Retinal pigment epithelial cell (primary cell): ENCODE data around the gene RHEBL1.

Source experiments
- DNase-seq: peaks from one replicate; pipeline ENCODE4 v3.0.0-alpha.2; 2010; ENCODE audit warnings: low read depth
- H3K4me3 ChIP-seq: 2 replicates; pipeline ENCODE4 v1.5.1; 2011; ENCODE audit warnings: mild to moderate bottlenecking, low read length, control low read depth, moderate library complexity
- TF ChIP-seq, protein P1 (sequence below): conservative IDR thresholded peaks from 2 replicates; pipeline ENCODE4 v1.5.1; 2011; ENCODE audit warnings: low read depth, low read length, control low read depth, inconsistent platforms

The RHEBL1 gene

DNA sequence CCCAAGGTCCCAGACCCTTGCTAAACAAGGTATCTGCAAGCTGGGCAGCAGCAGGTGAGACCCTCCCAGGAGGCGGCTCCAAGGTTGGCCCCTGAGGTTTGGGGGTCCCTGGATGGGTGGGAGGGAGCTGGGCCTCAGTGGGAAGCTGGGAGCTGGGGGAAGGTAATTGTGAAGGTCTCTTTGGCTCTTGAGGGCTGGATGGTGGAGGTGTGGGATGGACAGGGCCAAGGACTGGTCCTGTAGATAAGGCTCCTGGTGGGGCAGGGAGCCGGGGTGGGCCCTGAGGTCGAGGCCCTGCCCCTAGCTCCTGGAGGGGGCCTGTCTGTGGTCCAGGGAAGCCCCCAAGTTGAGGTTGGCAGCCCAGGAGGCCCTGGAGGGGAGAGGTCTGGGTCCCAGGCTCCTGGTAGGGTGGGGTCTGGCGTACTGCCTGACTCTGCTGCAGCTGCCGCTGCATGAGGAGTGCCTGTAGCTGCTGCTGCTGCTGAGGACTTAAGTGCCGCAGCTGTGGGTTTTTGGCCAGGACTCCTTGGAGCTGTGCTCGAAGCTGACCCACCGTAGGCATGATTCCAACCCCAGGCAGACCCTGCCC is 38.1 kb downstream of the RHEBL1 start:
- H3K4me3 ChIP-seq: no peak overlapping the region
- no peak for DNase-seq
- TF ChIP-seq, protein P1, sequence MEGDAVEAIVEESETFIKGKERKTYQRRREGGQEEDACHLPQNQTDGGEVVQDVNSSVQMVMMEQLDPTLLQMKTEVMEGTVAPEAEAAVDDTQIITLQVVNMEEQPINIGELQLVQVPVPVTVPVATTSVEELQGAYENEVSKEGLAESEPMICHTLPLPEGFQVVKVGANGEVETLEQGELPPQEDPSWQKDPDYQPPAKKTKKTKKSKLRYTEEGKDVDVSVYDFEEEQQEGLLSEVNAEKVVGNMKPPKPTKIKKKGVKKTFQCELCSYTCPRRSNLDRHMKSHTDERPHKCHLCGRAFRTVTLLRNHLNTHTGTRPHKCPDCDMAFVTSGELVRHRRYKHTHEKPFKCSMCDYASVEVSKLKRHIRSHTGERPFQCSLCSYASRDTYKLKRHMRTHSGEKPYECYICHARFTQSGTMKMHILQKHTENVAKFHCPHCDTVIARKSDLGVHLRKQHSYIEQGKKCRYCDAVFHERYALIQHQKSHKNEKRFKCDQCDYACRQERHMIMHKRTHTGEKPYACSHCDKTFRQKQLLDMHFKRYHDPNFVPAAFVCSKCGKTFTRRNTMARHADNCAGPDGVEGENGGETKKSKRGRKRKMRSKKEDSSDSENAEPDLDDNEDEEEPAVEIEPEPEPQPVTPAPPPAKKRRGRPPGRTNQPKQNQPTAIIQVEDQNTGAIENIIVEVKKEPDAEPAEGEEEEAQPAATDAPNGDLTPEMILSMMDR: no peak

DNA sequence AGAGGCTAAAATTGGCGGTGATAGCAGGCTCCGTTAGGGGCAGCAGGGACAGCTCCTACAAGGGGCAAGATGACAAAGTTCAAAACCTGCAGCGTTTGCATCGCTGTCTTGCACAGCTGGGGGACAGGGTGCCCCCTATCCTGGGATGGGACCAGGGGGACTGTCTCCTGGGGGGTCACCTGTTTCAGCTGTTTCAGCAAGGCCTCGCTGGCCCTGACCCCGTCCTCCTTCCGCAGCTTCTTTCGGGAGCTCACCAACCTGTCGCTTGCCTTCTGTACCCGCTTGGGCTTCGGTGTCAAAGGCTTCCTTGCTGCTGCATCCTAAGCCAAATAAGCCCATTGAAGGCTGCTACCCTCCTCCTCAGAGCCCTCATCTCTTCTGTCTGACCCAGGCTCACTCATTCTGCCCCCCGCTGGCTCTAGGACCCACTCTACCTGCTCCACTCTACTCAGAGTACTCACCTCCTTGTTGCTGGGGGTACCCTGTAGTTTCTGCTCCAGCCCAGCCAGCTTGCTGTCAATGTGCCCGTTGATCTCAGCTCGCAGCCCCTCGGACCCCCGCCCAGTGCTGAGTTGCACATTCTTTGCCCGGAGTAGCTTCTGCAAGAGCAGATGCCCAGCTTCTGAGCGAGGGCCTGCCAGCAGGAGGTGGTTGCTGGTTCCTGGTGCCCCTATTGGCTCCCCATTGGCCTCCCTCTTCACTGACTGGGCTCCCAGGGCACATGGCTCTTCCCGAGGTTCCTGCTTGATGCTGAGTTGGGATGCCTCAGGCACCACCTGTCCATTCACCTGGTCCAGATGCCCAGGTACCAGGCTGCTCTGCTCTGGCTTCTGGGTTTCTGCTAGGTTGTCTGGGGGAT is 38.8 kb downstream of the RHEBL1 start:
- TF ChIP-seq, protein P1: no peak
- no peak overlapping the region for H3K4me3 ChIP-seq
- DNase-seq: no peak

DNA sequence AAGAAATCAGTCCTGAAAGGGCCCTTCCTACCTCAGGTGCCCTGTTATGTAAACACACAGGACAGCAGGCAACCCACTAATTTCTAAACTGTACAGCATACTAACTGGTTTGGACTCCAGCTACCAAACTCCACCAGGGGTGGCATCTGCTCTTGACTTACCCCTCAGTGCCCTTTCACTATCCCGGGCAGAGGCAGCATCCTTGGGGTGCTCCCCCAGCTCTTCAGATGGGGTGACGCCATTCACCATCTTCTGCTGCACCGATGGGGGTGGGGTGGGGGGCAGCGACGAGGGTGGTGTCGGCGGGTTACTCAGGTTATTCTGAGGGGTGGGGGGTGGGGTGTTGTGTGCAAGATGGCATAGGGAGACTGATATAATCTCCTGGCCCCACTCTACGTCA is 39.7 kb downstream of the RHEBL1 start:
- TF ChIP-seq, protein P1: no peak
- no peak for DNase-seq
- H3K4me3 ChIP-seq: no peak overlapping the region

DNA sequence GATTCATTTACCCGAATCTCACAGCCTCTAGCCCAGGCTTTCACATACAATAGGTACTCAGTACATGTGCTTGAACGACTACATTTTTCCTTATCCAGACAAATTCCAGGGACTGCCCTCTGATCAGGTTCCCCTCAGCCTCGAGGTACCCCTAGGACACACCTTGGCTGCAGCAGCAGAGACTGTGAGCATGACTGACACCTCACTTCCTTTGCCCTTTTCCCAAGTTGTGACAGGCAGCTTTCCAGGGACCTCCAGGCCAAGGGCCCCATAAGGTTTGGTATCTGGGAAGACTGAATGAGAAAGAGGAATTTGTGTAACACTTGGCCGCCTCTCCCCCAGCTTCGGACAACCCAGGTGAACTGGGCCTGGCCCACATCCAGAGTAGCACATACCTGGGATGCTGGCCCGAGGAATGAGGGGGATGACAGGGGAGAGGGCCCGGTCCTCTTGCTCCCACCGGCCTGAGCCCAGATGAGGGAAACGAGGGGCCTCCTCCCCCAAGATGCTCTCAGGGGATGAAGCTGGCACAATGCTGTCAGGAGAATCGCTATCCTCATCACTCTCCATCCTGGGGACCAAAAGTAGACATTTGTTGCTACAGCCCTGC is 41.0 kb downstream of the RHEBL1 start:
- no peak for DNase-seq
- no peak overlapping the region for H3K4me3 ChIP-seq
- TF ChIP-seq, protein P1: no peak

DNA sequence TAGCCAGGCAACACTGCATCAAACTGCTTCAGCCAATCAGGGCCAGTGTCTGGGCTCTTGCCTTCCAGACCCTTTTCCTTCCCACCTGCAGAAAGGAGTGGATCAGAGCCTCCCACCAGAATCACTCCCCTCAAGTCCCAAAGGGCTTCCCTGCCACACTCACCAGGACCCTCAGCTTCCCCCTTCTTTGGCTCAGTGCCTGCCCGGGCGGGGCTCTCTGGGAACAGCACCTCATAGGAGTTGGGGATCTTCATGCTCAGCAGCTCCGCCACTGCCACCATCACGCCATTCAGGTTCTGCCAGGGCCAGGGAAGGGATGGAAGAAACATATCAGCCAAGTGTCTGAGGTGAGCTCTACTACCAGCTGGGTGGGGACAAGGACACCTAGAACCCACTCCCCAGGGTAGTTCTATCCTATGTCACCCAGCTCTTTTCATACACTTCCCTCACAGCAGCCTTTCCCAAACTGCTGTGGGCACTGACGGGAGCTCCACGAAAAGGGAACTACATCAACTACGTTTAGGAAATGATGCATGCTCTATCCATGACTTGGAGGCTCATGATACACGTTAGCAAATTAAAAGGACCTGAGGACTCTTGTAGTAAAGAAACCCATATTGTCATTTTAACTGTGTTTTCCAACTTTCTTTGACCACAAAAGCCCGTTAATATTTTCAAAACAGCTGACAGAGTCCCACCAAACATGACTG is 41.8 kb downstream of the RHEBL1 start:
- no peak for DNase-seq
- no peak overlapping the region for H3K4me3 ChIP-seq
- TF ChIP-seq, protein P1: no peak

DNA sequence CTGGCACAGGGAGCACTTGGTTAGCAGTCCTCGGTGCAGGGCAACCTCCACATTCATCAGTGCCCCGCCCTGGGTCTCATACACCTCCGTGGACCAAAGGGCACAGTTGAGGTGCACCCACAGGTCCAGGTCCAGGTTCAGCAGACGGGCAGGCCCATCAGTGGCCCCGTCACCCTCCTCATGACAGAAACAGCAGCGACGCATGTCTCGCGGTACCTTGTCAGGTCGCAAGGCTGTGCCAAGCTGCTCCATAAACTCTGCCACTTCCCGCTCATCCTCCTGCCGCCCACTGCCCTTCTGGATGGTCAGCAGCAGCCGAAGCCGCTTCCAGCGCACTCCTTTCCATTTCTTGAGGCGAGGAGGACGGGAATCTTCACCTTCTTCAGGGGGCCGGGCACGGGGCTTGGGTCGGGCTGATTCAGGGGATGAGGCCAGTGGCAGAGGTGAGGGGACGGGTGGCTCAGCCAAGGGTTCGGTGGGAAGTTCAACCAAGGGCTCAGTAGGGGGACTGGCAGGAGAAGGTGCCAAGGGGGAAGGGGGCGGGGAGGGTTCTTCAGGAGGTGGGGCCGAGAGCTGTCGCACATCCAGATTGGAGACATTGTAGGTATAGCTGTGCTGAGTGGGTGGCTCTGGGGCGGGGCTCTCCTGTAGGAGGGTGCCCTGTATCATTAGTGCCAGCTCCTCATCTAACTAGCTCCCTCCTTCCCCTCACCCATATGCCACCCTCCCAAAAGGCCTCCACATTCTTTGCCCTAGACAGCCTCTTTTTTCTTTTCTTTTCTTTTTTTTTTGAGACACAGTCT is 42.9 kb downstream of the RHEBL1 start:
- TF ChIP-seq, protein P1: no peak
- no peak for DNase-seq
- no peak overlapping the region for H3K4me3 ChIP-seq
